HG03442 (cell line): ENCODE data around the gene TBRG4.

Experiments
- ATAC-seq: cut with Tn5 transposase; IDR thresholded peaks from one replicate; pipeline ENCODE4 v1.9.1; 2021; ENCODE audit warnings: mild to moderate bottlenecking, moderate library complexity; ENCODE audit not compliant: unreplicated experiment

TBRG4 gene

GRCh38 chr7:45145881-45146280, 34.4 kb upstream of the TBRG4 start:
- ATAC-seq: no peak

- no peak for ATAC-seq
These were observed 32.1 kb upstream of the TBRG4 start for GRCh38 chr7:45143616-45144015.

DNA sequence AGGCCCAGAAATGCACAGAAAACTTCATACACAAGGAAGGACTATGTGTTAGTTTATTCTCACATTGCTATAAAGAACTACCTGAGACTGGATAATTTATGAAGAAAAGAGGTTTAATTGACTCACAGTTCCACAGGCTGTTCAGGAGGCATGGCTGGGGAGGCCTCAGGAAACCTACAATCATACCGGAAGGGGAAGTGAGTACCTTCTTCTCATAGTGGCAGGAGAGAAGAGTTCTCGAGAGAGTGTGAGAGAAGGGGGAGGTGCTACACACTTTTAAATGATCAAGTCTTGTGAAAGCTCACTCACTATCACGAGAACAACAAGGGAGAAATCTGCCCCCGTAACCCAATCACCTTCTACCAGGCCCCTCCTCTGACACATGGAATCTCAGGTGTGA, 29.3 kb upstream of the TBRG4 start:
- ATAC-seq: no peak

DNA sequence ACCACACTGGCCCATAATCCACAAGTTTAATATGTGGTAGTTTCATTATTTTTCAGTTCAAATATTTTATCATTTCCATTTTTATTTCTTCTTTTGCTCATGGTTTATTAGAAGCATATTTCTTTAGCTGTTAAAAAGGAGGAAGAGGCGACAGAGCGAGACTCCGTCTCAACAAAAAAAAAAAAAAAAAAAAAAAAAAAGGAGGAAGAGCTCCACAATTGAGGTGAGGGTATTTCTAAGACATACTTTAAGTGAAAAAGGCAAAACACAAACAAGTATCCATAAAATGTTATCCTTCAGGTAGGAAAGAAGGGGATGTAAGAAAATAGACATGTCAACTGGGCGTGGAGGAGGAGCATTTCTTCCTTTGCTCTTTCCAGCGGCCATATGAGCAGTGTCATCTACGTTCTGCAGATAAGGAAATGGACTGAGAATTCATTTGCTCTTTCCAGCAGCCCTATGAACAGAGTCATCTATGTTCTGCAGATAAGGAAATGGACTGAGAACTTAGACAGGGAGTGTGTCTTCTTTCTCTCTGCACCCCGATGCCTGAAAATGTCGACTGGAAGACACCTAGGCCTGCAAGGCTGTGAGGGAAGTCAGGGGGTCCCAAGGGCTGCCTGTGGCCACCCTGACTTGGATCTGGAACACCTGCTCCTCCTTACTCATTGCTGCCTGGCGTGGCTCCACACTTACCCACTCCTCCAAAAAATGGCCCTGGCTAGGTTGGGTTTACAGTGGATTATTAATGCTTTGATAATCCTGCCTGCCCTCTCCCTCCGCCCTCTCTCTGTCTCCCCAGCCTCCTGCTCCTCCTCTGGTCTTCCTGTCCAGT, 27.2 kb upstream of the TBRG4 start:
- ATAC-seq: no peak

DNA sequence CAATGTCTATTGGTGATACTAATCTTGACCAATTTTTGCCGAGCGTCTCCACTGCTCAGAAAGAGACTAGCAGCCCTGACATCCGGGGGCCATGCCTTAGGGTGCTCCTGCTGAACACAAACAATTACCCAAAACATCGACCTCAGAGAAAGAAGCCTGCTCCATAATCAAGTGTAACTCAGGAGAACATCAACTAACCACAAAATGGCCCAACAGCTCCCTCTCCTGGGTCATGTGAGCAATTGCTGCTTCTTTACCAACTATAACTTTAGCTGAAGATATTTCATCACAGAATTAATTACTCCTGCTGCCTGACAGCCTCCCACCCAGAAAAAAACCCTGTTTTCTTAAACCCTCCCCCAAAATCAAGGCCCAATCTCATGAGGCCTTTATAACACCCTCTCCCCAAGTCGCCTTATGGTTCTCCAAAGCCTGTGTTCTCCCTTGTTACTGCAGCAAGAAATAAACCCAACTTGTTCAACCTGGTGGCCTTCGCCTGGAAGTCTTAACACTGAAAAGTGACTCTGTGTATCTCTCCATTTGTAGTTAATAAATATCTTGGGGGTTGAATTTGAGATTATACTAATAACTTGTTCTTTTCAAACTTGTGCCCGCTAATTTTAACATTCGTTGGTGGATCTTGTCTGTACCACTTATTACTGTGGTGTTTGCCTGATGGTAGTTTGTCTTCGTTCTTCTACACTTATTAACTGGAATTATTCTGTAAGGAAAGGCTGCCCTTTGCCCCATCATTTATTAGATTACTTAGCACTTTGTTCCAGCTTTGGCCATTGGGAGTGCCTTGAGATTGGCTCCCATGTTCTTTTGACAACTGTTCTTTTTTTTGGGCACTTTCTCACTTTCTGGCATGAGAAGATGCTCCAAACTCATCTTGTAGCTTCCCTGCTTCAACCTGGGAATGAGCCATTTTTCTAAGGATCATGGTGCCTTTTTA, 24.9 kb upstream of the TBRG4 start:
- ATAC-seq: peak; percentile 68

DNA sequence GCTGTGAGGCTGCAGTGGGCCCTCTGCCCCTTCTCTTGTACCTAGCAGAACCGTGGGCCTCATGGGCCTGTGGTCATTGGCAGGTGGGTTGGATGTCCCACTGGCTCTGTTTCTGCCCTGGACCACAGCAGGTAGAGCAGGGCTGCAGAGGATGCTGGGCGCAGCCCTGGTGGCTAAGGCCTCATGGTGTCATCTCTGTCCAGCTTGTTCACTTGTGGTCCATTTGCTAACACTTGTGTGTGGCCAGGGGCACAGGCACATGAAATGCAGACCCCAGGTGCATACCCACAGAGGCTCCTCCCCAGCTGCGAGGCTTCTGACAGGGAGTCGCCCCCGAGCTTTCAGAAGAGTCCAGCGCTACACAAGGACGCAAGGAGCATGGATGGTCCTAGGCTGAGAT, 22.4 kb upstream of the TBRG4 start:
- no peak for ATAC-seq

DNA sequence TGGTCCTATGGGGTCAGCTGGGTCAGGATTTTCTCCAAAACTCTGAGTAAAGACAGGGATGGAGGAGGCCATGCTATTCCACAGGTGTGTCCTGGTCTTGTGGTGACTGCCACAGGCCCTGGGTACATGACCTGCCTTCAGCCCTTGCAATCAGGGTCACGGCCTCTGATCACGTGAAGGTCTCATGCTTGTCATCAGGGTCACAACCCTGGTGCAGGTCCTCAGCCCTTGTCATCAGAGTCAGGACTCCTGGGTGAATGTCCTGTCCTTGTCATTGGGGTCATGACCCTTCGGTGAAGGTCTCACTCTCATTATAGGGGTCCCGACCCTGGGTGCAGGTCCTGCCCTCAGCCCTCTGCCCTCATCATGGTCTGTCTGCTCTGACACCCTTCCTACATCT, 21.9 kb upstream of the TBRG4 start:
- ATAC-seq: no peak

DNA sequence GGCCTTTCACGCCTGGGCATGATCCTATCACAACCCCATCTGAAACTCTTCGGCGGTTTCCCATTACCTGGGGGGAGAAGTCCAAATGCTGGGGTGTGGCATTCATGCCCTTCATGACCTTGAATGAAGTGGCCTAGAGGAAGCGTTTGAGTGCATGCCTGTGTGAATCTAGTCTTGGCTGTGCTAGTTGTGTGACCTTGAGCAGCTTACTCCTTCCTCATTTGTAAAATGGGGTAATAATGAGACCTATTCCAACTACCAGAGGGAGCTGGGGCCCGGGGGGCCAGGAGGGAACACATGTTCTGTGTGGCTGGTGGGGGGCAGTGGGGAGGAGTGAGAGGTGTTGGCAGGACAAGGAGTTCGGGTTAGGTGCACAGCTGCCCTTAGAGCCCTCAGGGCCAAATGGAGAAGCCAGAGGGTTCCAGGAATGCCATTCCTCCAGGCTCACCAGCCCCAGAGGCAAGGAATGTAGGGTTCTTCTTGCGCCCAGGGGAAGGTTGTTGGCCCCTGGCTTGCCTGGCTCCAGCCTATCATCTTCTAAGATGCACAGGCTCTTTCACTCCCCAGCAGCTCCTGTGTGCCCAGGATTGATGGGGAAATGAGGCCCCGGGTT, 21.3 kb upstream of the TBRG4 start:
- ATAC-seq: no peak

DNA sequence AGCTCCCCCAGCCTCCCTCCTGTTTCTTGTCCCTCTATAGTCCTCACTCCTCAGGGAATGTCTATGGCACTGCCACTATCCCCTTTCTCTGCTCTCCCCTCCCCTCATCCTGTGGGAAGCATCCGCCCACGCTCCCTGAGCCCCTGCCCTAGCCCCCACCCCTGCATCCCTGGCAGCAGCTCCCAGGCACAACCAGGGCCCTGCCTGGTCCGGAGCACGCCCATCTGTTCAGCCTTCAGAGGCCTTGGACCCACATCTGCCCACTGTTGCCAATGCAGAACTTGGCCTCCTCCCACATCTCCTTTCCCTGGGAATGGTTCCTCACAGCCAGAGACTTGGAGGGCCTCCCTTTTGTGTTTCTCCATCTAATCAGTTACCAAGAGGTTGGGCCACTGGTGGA, 20.4 kb upstream of the TBRG4 start:
- no peak for ATAC-seq

DNA sequence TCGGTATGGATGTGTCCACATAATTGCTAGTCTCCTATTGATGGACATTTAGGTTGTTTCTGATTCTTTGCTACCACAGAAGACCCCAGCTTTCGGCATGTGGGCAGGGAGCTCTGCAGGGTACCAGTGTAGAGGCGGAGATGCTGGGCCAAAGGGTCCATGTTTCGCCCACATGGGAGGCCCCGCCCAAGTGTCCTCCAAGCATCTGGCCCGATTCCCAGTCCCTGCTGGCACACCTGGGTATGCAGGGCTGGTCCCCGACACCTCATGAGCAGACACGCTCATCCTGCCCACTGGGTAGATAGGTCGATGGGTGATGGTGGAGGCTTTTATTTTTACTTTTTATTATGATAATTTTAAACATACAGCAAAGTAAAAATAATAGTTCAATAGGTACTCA, 19.4 kb upstream of the TBRG4 start:
- ATAC-seq: no peak

DNA sequence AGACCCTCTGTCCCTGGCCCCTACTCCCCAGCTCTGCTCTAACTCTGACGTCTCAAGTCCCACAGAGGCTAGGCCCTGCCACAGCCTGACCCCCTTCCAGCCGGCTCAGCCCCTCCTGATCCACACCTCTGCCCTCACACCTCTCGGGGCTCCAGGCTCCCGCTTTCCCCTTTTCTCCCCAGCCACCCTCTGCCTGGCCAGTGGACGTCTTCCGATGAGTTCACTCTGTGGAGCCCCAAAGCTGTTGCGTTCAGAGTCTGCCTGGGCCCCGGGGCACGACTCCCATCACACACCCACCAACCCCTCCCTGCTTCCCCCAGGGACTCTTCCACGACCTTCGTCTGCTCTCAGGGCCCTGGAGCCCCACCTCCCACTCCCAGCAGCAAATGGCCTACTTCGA, 18.4 kb upstream of the TBRG4 start:
- ATAC-seq: no peak

GRCh38 chr7:45129181-45129800, 17.8 kb upstream of the TBRG4 start:
- no peak for ATAC-seq

DNA sequence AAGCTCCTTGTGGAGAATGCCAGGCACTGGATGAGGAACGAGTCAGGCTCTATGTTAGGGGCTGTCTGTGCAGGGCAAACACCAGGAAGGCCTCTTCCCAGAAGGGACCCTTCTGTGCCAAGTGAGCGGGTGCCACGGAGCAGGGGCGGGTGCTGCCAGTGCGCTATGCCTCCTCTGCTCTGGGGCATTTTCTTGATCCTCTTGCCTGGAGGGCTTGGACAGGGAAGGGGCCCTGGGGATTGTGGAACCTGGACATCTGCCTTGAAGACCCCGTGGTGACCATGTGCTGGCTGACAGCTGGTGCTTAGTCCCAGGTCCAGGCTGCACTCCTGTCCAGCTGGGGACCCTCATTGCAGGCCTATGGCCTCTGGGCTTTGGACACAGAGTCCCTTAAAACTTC, 15.4 kb upstream of the TBRG4 start:
- ATAC-seq: no peak

DNA sequence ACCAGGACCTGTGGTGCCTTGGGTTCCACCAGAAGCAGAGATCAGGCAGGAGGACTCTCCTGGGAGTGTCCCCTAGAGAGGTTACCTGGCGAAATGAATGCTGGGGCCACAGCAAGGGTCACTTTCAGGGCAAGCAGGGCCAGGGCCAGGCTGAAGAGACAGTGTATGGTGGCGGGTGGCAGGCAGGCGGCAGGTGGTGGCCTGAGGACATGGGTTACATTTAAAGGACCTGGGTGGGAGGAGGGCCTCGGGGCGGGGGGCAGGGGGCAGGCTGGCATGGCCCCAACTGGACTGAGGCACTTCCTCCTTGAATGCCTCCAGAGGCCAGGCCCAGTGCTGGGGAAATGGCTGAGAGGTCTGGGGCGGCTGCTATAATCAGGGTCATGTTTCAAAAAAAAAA, 14.7 kb upstream of the TBRG4 start:
- ATAC-seq: no peak

GRCh38 chr7:45125193-45125904, 13.9 kb upstream of the TBRG4 start:
- ATAC-seq: no peak

DNA sequence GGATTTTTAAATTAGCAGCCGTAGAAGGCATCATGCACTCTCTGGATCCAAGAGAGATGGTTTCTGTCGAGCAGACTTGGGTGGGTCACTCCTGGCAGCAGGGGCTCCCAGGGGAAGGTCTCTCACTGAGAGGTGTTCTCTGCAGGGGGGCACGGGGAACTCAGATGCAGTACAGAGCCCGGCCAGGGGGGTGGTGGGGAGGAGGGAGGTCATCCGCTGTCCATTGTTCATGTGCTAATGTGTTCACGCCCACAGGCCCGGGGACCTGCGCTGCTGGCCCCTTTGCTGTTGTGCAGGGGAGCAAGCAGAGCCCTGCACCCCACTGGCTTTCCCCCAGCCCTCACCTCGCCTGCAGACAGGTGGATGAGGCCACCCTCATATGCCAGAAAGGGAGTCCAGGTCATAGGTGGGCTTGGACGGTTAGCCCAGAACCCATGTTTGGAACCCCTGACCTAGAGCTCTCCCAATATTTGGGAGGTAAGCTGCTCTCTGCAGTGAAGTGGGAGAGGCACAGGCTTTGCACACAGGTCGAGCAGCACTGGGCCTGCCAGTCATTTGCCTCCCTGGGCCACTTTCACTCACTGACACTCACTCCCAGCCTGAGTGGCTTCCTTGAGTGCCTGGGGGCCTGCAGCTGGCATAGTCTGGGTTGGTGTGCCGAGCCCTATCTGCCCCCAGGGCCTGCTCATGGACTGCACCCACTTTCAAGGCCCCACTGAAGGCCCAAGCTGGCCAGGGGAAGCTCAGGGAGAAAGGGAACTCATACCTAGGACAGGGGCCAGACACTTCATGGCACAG, 12.6 kb upstream of the TBRG4 start:
- no peak for ATAC-seq

DNA sequence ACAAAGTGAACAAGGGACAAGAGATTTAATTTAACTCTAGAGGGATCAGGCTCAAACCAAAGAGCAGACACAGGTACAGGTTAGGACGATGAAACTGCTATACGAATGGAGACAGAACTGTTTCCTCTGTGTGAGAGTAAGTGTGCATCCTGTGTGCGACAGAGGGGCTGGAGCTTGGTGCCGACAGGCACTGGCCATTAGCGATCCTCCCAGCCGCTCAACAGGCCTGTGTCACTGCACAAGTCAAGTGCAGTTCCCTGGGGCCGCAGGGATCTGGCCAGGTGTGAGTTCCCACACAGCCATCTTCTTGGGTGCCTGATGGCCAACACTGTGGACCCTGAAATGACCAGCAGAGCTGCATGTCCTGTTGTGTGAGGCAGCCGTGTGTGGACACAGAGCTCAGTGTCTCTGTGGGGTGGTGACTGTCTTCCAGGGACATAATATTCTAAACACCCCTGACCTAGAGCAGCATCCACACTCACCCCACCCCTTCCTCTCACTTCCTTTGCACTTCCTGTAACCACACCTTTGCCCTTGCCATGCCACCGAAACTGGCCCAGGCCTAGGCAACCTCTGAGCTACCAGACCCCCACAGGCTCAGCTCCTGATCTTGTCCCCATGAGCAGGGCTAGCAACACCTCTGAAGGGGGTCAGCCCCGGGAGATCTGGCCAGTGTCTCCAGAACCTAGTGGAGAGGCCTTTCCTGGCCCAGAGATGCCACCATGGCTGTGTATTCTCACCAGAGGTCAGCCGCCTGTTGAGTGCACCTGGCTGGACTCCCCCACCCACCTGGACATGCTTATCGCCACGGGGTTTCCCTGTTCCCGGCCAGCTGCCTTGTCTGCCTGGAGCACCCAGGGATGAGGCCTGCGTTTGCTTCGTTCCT, 11.7 kb upstream of the TBRG4 start:
- no peak for ATAC-seq

GRCh38 chr7:45119550-45119949, 8.1 kb upstream of the TBRG4 start:
- ATAC-seq: no peak

- no peak for ATAC-seq
These were observed 7.4 kb upstream of the TBRG4 start for GRCh38 chr7:45118889-45119331.
